OCI-LY1 (cell line): ENCODE results near the gene HEXIM1.

Experiments
- CTCF ChIP-seq: fragments of 200-600 bp; sonication (generic), shearing (Covaris generic); IDR thresholded peaks from 2 replicates; pipeline ENCODE4 v1.5.1; 2017; ENCODE audit warnings: mild to moderate bottlenecking, antibody characterized with exemption, low read length, moderate library complexity, mixed read lengths
- EZH2 ChIP-seq: fragments of 200-600 bp; sonication (generic), shearing (Covaris generic); IDR thresholded peaks from 2 replicates; pipeline ENCODE4 v1.8.0; 2017; ENCODE audit warnings: borderline replicate concordance, mixed run types, mild to moderate bottlenecking, antibody characterized with exemption, low read length, moderate library complexity, mixed read lengths

DNA sequence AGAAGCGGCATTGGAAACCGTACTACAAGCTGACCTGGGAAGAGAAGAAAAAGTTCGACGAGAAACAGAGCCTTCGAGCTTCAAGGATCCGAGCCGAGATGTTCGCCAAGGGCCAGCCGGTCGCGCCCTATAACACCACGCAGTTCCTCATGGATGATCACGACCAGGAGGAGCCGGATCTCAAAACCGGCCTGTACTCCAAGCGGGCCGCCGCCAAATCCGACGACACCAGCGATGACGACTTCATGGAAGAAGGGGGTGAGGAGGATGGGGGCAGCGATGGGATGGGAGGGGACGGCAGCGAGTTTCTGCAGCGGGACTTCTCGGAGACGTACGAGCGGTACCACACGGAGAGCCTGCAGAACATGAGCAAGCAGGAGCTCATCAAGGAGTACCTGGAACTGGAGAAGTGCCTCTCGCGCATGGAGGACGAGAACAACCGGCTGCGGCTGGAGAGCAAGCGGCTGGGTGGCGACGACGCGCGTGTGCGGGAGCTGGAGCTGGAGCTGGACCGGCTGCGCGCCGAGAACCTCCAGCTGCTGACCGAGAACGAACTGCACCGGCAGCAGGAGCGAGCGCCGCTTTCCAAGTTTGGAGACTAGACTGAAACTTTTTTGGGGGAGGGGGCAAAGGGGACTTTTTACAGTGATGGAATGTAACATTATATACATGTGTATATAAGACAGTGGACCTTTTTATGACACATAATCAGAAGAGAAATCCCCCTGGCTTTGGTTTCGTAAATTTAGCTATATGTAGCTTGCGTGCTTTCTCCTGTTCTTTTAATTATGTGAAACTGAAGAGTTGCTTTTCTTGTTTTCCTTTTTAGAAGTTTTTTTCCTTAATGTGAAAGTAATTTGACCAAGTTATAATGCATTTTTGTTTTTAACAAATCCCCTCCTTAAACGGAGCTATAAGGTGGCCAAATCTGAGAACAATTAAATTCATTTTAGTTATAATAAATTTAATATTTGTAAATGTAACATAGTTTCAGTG, 1.7 kb downstream of the HEXIM1 start:
- no peak for TF ChIP-seq CTCF
- no peak for TF ChIP-seq EZH2
